IPS DF 6.9 (cell line): ENCODE results near the gene TSTD2.

ENCODE experiments used
- DNase-seq: peaks from one replicate; pipeline ENCODE4 v3.0.0-alpha.2; 2013; ENCODE audit warnings: low read depth, low spot score
- H3K27ac ChIP-seq: one replicate; pipeline ENCODE4 v1.5.1; 2013; ENCODE audit warnings: low read length, control low read depth
- H3K27me3 ChIP-seq: 2 replicates; pipeline ENCODE4 v1.6.1; 2013; ENCODE audit warnings: mild to moderate bottlenecking, low read length; ENCODE audit not compliant: control insufficient read depth, insufficient read depth
- H3K36me3 ChIP-seq: 2 replicates; pipeline ENCODE4 v1.6.1; 2013; ENCODE audit warnings: low read length; ENCODE audit not compliant: control insufficient read depth, insufficient read depth
- H3K4me1 ChIP-seq: 2 replicates; pipeline ENCODE4 v1.6.1; 2013; ENCODE audit warnings: low read length; ENCODE audit not compliant: control insufficient read depth, insufficient read depth
- H3K4me3 ChIP-seq: 2 replicates; pipeline ENCODE4 v1.5.1; 2013; ENCODE audit warnings: mild to moderate bottlenecking, low read length
- H3K9me3 ChIP-seq: 2 replicates; pipeline ENCODE4 v1.6.1; 2013; ENCODE audit warnings: low read length, inconsistent platforms; ENCODE audit not compliant: control insufficient read depth, insufficient read depth
- WGBS: extraction: QIAGEN DNeasy Blood & Tissue Kit; methylation state at CpG from one replicate; pipeline ENCODE4 v1.1.7; 2013; ENCODE audit warnings: mixed read lengths, missing lambda C conversion rate; ENCODE audit not compliant: insufficient read length, insufficient coverage; 5-methylcytosine and 5-hydroxymethylcytosine counted together

The TSTD2 gene

GRCh38 chr9:97660340-97660739 lies 27.2 kb upstream of the TSTD2 start:
- Histone ChIP-seq H3K36me3 (peaks cover 12% of the 10 kb centered on the region; the same call in 1 of the 2 replicates), H3K27me3 (no peaks in the 10 kb centered on the region), H3K4me1 (no peaks in the 10 kb centered on the region), H3K4me3 (no peak overlapping the region), H3K27ac (no peak overlapping the region), H3K9me3 (no peaks in the 10 kb centered on the region)
- DNase-seq = no peak
- WGBS = no CpG with 5 or more reads among the region's 5 CpGs

GRCh38 chr9:97659771-97660170 lies 26.6 kb upstream of the TSTD2 start:
- Histone ChIP-seq H3K4me3 (no peak overlapping the region), H3K4me1 (no peaks in the 10 kb centered on the region), H3K27me3 (no peaks in the 10 kb centered on the region), H3K9me3 (no peaks in the 10 kb centered on the region), H3K36me3 (peaks cover 9% of the 10 kb centered on the region; the same call in 1 of the 2 replicates), H3K27ac (no peak overlapping the region)
- no CpG with 5 or more reads among the region's 3 CpGs for WGBS
- no peak for DNase-seq

GRCh38 chr9:97658707-97659106 lies 25.5 kb upstream of the TSTD2 start:
- WGBS = no CpG with 5 or more reads among the region's 1 CpG
- no peak overlapping the region for H3K27ac ChIP-seq
- H3K27me3 ChIP-seq = no peaks in the 10 kb centered on the region
- no peaks in the 10 kb centered on the region for H3K9me3 ChIP-seq
- DNase-seq = no peak
- H3K36me3 ChIP-seq = peaks cover 9% of the 10 kb centered on the region; the same call in 1 of the 2 replicates
- no peaks in the 10 kb centered on the region for H3K4me1 ChIP-seq
- H3K4me3 ChIP-seq = no peak overlapping the region

GRCh38 chr9:97651646-97652045 lies 18.5 kb upstream of the TSTD2 start:
- Histone ChIP-seq H3K36me3 (peaks cover 9% of the 10 kb centered on the region; the same call in 1 of the 2 replicates), H3K27ac (no peak overlapping the region), H3K4me3 (no peak overlapping the region), H3K9me3 (no peaks in the 10 kb centered on the region), H3K4me1 (no peaks in the 10 kb centered on the region), H3K27me3 (no peaks in the 10 kb centered on the region)
- no peak for DNase-seq
- WGBS = no CpG with 5 or more reads among the region's 3 CpGs

GRCh38 chr9:97647996-97648395 lies 14.8 kb upstream of the TSTD2 start:
- H3K9me3 ChIP-seq = no peaks in the 10 kb centered on the region
- DNase-seq = no peak
- no peak overlapping the region for H3K27ac ChIP-seq
- no peak overlapping the region for H3K4me3 ChIP-seq
- H3K27me3 ChIP-seq = no peaks in the 10 kb centered on the region
- H3K36me3 ChIP-seq = peaks cover 11% of the 10 kb centered on the region; the same call in 1 of the 2 replicates
- H3K4me1 ChIP-seq = no peaks in the 10 kb centered on the region
- WGBS = no CpG with 5 or more reads among the region's 5 CpGs

GRCh38 chr9:97645720-97646119 lies 12.6 kb upstream of the TSTD2 start:
- no peaks in the 10 kb centered on the region for H3K9me3 ChIP-seq
- DNase-seq = no peak

GRCh38 chr9:97640325-97640724 lies 7.2 kb upstream of the TSTD2 start:
- peaks cover 5% of the 10 kb centered on the region; the same call in 1 of the 2 replicates for H3K36me3 ChIP-seq
- DNase-seq = no peak

More at GRCh38 chr9:97645720-97646119, 12.6 kb upstream of the TSTD2 start:
- H3K27me3 ChIP-seq = no peaks in the 10 kb centered on the region
- no peaks in the 10 kb centered on the region for H3K4me1 ChIP-seq
- H3K36me3 ChIP-seq = peaks cover 11% of the 10 kb centered on the region; the same call in 1 of the 2 replicates
- H3K27ac ChIP-seq = no peak overlapping the region
- H3K4me3 ChIP-seq = no peak overlapping the region

GRCh38 chr9:97638666-97639065 lies 5.5 kb upstream of the TSTD2 start:
- H3K4me3 ChIP-seq = no peak overlapping the region

More at GRCh38 chr9:97640325-97640724, 7.2 kb upstream of the TSTD2 start:
- no peak overlapping the region for H3K27ac ChIP-seq
- H3K4me3 ChIP-seq = no peak overlapping the region
- no CpG with 5 or more reads among the region's 2 CpGs for WGBS
- H3K4me1 ChIP-seq = no peaks in the 10 kb centered on the region
- H3K27me3 ChIP-seq = no peaks in the 10 kb centered on the region
- no peaks in the 10 kb centered on the region for H3K9me3 ChIP-seq

GRCh38 chr9:97636903-97637302 lies 3.7 kb upstream of the TSTD2 start:
- no peaks in the 10 kb centered on the region for H3K27me3 ChIP-seq
- no peaks in the 10 kb centered on the region for H3K36me3 ChIP-seq
- H3K4me3 ChIP-seq = no peak overlapping the region
- H3K27ac ChIP-seq = no peak overlapping the region
- WGBS = 100% methylated on average over 1 of the region's 3 CpGs
- H3K4me1 ChIP-seq = 0 out of 2 replicates have a peak, but pooled peaks cover 1% of the 10 kb centered on the region
- H3K9me3 ChIP-seq = no peaks in the 10 kb centered on the region
- DNase-seq = no peak

More at GRCh38 chr9:97638666-97639065, 5.5 kb upstream of the TSTD2 start:
- Histone ChIP-seq H3K27ac (no peak overlapping the region), H3K4me1 (0 out of 2 replicates have a peak, but pooled peaks cover 1% of the 10 kb centered on the region), H3K9me3 (no peaks in the 10 kb centered on the region), H3K27me3 (no peaks in the 10 kb centered on the region), H3K36me3 (peaks cover 4% of the 10 kb centered on the region; the same call in 1 of the 2 replicates)
- WGBS = no CpG with 5 or more reads among the region's 3 CpGs
- DNase-seq = no peak

- H3K4me1 ChIP-seq = peaks cover 3% of the 10 kb centered on the region; the same call in 1 of the 2 replicates
- no peaks in the 10 kb centered on the region for H3K9me3 ChIP-seq
- WGBS = no CpG with 5 or more reads among the region's 7 CpGs
- H3K36me3 ChIP-seq = no peaks in the 10 kb centered on the region
- H3K27ac ChIP-seq = no peak overlapping the region
- no peaks in the 10 kb centered on the region for H3K27me3 ChIP-seq
- no peak for DNase-seq
- H3K4me3 ChIP-seq = no peak overlapping the region
Observed at GRCh38 chr9:97635026-97635425, 1.9 kb upstream of the TSTD2 start.

- no peak overlapping the region for H3K27ac ChIP-seq
- H3K36me3 ChIP-seq = no peaks in the 10 kb centered on the region
- no CpG with 5 or more reads among the region's 43 CpGs for WGBS
- no peak for DNase-seq
- peaks cover 5% of the 10 kb centered on the region; the same call in 1 of the 2 replicates for H3K4me1 ChIP-seq
- no peaks in the 10 kb centered on the region for H3K27me3 ChIP-seq
- H3K4me3 ChIP-seq = peak overlapping the region; percentile 90
- H3K9me3 ChIP-seq = no peaks in the 10 kb centered on the region
Observed at GRCh38 chr9:97633859-97634490, 807 bp upstream of the TSTD2 start.
